ENCODE data around the gene FBXW8.

FBXW8 gene

DNA sequence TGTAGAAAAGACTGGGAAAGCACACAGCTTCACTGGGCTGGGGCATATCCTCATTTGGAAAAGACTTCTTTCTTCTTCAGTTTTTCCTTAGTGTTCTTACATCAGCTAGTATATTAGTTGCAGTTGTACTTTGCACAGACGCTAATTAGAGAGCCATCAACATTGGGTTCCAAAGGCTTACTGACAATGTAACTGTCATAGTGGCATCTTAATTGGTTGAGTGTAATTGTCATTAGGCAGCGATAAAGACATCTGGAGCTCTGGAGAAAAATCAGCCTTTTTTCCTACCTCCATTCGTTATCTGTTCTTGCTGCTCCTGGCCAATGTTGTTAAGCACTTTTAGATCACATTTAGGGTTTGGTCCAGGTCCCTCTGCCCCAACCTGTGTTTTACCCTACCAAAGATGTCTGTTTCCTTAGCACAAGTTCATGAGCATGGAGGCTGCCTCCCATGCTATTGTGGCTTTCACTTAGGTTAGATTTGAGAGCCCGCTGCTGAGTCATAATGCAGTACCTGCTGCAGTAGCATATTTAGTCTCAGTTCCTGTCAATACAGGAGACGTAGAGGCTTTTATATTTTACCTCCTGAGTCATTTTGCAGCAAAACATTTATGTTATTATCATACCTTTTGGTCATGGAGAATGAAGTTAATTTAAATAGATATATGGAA is 49.2 kb downstream of the FBXW8 start:
- Histone ChIP-seq H3K4me1 (ENCODE audit: control insufficient read depth, insufficient read depth, low read length) (0 out of 2 replicates have a peak, but pooled peaks cover 3% of the 10 kb centered on the region), H3K4me3 (ENCODE audit: low read depth, low read length) (no peak overlapping the region), H3K36me3 (ENCODE audit: control insufficient read depth, insufficient read depth, low read length) (peaks cover 5% of the 10 kb centered on the region; the same call in 1 of the 2 replicates), H3K27ac (ENCODE audit: low read depth, low read length) (no peak overlapping the region), H3K27me3 (ENCODE audit: control insufficient read depth, insufficient read depth, low read length) (no peaks in the 10 kb centered on the region), H3K9me3 (ENCODE audit: control insufficient read depth, insufficient read depth, low read length) (no peaks in the 10 kb centered on the region), H3K9ac (ENCODE audit: low read depth, low read length) (no peak overlapping the region)

DNA sequence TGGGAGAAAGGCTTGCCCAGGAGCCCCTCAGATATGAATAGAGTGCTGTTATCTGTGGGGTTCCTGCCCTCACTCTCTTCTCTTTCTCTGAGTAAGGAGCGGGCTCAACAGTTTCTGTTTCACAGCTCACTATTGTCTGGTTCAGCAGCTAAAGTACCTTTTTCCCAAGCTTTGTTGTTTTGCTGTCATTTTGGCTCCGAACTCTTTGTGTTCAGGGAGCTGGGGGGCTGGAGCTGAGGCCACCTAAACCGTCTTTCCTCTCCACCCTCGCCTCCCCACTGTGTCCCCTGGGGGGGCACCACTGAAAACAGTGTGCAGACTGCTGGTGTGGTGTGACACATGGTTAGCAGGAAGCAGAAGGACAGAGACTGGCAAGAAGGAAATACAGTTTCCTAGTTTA is 51.4 kb downstream of the FBXW8 start:
- H3K27ac ChIP-seq (ENCODE audit: low read depth, low read length), result no peak overlapping the region
- 0 out of 2 replicates have a peak, but pooled peaks cover 3% of the 10 kb centered on the region for H3K4me1 ChIP-seq (ENCODE audit: control insufficient read depth, insufficient read depth, low read length)
- H3K36me3 ChIP-seq (ENCODE audit: control insufficient read depth, insufficient read depth, low read length), result peaks cover 20% of the 10 kb centered on the region
- H3K9ac ChIP-seq (ENCODE audit: low read depth, low read length), result no peak overlapping the region
- no peaks in the 10 kb centered on the region for H3K9me3 ChIP-seq (ENCODE audit: control insufficient read depth, insufficient read depth, low read length)
- no peaks in the 10 kb centered on the region for H3K27me3 ChIP-seq (ENCODE audit: control insufficient read depth, insufficient read depth, low read length)
- H3K4me3 ChIP-seq (ENCODE audit: low read depth, low read length), result no peak overlapping the region

DNA sequence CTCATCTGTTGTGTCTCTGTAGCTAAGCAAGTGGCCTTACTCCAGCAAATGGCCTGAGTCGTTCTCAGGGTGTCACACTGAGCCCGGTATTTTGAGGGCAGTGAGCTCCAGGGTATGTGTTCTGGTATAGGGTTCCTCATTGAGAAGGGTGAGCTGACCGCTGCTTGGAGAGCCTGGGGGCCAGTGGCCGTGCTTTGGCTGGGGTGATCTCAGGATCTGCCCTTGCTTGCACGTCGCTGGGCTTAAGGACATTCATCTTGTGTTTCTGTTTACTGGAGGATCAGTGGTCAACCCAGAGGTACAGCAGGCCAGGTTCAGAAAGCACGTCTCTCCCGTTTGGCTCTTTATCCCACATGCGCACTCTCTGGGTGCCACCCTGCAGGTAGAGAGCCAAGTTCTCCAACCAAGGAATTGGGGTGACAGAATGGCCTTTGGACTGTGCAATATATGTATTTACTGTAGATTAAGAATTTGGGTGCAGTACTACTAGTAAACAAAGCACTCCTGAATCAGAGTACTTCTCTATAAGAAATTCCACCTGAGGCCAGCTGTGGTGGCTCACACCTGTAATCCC is 52.1 kb downstream of the FBXW8 start:
- Histone ChIP-seq H3K27me3 (ENCODE audit: control insufficient read depth, insufficient read depth, low read length) (no peaks in the 10 kb centered on the region), H3K4me1 (ENCODE audit: control insufficient read depth, insufficient read depth, low read length) (0 out of 2 replicates have a peak, but pooled peaks cover 3% of the 10 kb centered on the region), H3K36me3 (ENCODE audit: control insufficient read depth, insufficient read depth, low read length) (peaks cover 20% of the 10 kb centered on the region), H3K4me3 (ENCODE audit: low read depth, low read length) (no peak overlapping the region), H3K9me3 (ENCODE audit: control insufficient read depth, insufficient read depth, low read length) (no peaks in the 10 kb centered on the region), H3K27ac (ENCODE audit: low read depth, low read length) (no peak overlapping the region), H3K9ac (ENCODE audit: low read depth, low read length) (no peak overlapping the region)

DNA sequence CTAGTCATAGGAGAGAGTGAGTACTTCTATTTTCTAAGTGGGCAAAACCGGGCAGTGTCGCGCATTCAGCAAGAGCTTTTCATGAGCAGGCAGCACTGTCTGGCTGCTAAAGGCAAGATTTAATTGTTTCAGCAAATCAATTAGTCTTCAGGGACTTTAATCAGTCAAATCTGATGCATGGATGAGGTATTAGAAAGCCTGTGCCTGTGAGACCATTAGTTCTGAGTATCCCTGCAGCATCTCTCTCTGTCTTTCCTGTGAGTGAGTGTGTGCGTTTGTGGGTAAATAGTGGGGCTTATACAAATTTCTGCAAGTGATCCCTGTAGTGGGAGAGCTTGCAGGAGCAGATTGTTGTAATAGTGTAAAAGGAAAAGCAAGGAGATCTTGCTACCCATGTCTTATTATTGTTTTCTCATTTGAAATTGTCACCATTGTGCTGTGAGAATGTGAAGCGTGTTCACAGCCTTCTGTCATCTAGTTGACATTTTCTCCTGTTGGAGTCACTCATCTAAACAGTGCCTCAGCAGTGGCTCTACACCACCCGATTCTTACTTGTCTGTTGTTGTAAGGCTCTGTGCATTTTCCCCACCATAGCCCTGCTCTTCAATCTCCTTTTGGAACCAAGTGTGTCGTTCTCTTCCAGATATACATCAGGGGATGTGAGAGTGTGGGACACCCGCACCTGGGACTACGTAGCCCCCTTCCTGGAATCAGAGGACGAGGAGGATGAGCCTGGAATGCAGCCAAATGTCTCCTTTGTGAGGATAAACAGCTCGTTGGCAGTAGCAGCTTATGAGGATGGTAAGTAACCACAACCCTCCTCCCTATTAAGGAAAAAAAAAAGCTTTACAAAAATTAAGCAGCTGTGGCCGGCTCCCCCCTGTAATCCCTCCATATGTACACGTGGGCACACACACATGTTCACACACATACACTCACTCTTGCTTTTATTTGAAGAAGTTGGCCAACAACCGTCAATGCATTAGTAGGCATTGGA is 53.6 kb downstream of the FBXW8 start:
- H3K27ac ChIP-seq (ENCODE audit: low read depth, low read length), result no peak overlapping the region
- H3K4me1 ChIP-seq (ENCODE audit: control insufficient read depth, insufficient read depth, low read length), result 0 out of 2 replicates have a peak, but pooled peaks cover 3% of the 10 kb centered on the region

DNA sequence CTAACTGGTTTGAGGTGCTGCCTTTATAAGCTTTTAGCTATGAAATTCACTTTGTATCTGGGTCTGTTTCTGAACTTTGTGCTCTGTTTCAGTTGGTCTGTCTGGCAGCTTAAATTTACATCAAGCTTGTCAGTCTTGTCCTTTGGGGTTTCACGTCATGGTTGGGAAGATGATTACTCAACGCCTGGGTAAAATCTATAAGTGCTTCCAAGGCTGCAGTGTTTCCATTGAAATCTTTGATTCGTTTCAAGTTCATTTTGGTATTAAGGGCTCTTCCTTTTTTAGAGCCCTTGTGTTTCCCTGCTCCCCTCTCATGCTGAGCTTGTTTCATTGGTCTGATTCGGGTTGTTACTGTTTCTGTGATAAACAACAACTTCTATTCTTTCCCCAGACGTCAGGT is 58.2 kb downstream of the FBXW8 start:
- 0 out of 2 replicates have a peak, but pooled peaks cover 6% of the 10 kb centered on the region for H3K4me1 ChIP-seq (ENCODE audit: control insufficient read depth, insufficient read depth, low read length)
- no peaks in the 10 kb centered on the region for H3K27me3 ChIP-seq (ENCODE audit: control insufficient read depth, insufficient read depth, low read length)
- no peak overlapping the region for H3K4me3 ChIP-seq (ENCODE audit: low read depth, low read length)
- H3K27ac ChIP-seq (ENCODE audit: low read depth, low read length), result no peak overlapping the region
- no peaks in the 10 kb centered on the region for H3K9me3 ChIP-seq (ENCODE audit: control insufficient read depth, insufficient read depth, low read length)
- H3K36me3 ChIP-seq (ENCODE audit: control insufficient read depth, insufficient read depth, low read length), result peaks cover 31% of the 10 kb centered on the region
- no peak overlapping the region for H3K9ac ChIP-seq (ENCODE audit: low read depth, low read length)

More for the DNA sequence above, 53.6 kb downstream of the FBXW8 start:
- H3K36me3 ChIP-seq (ENCODE audit: control insufficient read depth, insufficient read depth, low read length), result peaks cover 20% of the 10 kb centered on the region
- H3K4me3 ChIP-seq (ENCODE audit: low read depth, low read length), result no peak overlapping the region
- H3K27me3 ChIP-seq (ENCODE audit: control insufficient read depth, insufficient read depth, low read length), result no peaks in the 10 kb centered on the region
- no peaks in the 10 kb centered on the region for H3K9me3 ChIP-seq (ENCODE audit: control insufficient read depth, insufficient read depth, low read length)
- no peak overlapping the region for H3K9ac ChIP-seq (ENCODE audit: low read depth, low read length)

DNA sequence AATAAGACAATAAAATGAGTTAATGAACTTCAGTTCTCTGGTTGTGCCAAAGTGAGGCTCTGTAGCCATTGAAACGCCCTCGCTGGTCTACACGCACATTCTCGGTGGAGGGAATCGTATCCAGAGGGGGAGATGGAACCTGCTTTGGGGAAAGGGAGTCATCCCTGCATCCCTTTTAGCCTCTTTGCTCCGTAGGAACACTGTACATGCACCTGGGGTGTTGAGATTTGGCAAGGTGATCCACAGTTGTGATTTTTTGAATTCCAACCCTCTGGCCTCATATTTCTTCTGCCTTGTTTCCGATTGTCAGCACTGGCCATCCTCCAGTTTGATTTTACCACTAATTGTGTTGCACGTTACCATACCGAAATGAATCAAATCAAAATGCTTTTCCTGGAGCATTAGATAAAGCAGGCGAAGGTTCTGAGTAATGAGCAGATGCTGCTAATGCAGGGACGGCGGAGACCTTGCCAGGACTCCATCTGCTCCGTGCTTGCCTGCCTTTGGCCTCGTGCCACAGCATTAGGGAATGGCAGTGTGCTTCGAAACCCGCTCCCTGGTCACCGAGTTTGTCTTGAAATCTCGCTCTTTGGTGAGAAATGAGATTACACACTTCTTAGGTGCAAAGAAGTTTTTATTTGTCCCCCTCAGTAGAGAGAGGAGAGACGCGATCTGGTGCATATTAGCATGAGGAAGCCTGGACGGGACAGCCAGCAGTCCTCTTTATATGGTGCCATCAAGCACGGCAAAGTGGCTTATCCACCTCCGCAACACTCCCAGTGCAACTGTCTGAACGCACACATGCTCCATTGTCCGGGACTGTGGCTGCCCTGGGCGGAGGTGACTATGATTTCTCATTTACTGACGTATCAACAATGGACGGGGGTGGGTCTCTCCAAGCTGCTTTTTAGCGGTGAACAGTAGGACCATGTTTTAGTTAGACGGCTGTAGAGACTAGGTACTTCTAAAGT is 59.1 kb downstream of the FBXW8 start:
- Histone ChIP-seq H3K9ac (ENCODE audit: low read depth, low read length) (no peak overlapping the region), H3K4me1 (ENCODE audit: control insufficient read depth, insufficient read depth, low read length) (0 out of 2 replicates have a peak, but pooled peaks cover 6% of the 10 kb centered on the region), H3K27ac (ENCODE audit: low read depth, low read length) (no peak overlapping the region), H3K9me3 (ENCODE audit: control insufficient read depth, insufficient read depth, low read length) (no peaks in the 10 kb centered on the region), H3K27me3 (ENCODE audit: control insufficient read depth, insufficient read depth, low read length) (no peaks in the 10 kb centered on the region), H3K4me3 (ENCODE audit: low read depth, low read length) (no peak overlapping the region), H3K36me3 (ENCODE audit: control insufficient read depth, insufficient read depth, low read length) (peaks cover 27% of the 10 kb centered on the region)

DNA sequence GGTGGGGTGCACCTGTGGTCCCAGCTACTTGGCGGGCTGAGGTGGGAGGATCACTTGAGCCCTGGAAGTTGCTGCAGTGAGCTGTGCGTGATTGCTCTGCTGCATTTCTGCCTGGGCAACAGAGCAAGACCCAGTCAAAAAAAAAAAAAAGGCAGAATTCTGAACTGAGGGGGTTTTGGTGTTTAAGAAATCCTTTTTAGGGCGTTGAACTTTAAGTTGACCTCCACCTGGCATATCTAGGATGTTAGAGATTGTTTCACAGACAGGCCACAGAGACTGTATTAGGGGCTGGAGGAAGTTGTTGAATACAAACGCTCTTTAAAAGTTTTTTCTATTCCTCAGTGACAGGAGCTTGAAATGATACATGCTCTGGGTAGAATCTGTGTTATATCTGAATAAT is 60.5 kb downstream of the FBXW8 start:
- Histone ChIP-seq H3K27me3 (ENCODE audit: control insufficient read depth, insufficient read depth, low read length) (no peaks in the 10 kb centered on the region), H3K9ac (ENCODE audit: low read depth, low read length) (no peak overlapping the region), H3K27ac (ENCODE audit: low read depth, low read length) (no peak overlapping the region), H3K36me3 (ENCODE audit: control insufficient read depth, insufficient read depth, low read length) (peaks cover 18% of the 10 kb centered on the region), H3K4me1 (ENCODE audit: control insufficient read depth, insufficient read depth, low read length) (0 out of 2 replicates have a peak, but pooled peaks cover 6% of the 10 kb centered on the region), H3K4me3 (ENCODE audit: low read depth, low read length) (no peak overlapping the region), H3K9me3 (ENCODE audit: control insufficient read depth, insufficient read depth, low read length) (no peaks in the 10 kb centered on the region)

DNA sequence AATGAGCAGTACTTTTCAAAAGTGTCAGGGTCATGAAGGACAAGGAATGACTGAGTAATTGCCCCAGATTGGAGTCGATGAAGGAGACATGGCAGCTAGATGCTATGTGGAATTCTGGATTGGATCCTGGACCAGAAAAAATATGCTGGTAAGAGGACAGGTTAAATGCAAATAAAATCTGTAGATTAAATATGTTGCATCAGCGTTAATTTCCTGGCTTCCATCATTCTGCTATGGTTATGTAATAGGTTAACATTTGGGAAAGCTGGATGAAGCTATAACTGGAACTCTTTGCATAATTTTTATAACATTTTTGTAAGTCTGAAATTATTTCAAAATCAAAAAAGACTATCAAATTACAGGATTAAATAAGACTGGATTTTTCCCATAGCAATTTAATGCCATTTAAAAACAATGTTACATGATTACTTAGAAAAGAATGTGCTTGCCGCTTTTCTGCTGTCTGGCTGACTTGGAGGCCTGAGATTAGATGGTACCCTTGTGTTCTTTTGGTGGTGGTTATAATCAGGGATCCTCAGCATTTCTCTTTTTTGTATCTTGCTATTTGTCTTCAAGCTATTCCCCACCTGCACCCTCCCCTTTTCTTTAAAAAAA is 65.1 kb downstream of the FBXW8 start:
- H3K9ac ChIP-seq (ENCODE audit: low read depth, low read length), result no peak overlapping the region
- H3K4me1 ChIP-seq (ENCODE audit: control insufficient read depth, insufficient read depth, low read length), result peaks cover 22% of the 10 kb centered on the region
- H3K27me3 ChIP-seq (ENCODE audit: control insufficient read depth, insufficient read depth, low read length), result no peaks in the 10 kb centered on the region
- no peaks in the 10 kb centered on the region for H3K9me3 ChIP-seq (ENCODE audit: control insufficient read depth, insufficient read depth, low read length)
- no peak overlapping the region for H3K27ac ChIP-seq (ENCODE audit: low read depth, low read length)
- H3K36me3 ChIP-seq (ENCODE audit: control insufficient read depth, insufficient read depth, low read length), result peaks cover 12% of the 10 kb centered on the region
- no peak overlapping the region for H3K4me3 ChIP-seq (ENCODE audit: low read depth, low read length)

DNA sequence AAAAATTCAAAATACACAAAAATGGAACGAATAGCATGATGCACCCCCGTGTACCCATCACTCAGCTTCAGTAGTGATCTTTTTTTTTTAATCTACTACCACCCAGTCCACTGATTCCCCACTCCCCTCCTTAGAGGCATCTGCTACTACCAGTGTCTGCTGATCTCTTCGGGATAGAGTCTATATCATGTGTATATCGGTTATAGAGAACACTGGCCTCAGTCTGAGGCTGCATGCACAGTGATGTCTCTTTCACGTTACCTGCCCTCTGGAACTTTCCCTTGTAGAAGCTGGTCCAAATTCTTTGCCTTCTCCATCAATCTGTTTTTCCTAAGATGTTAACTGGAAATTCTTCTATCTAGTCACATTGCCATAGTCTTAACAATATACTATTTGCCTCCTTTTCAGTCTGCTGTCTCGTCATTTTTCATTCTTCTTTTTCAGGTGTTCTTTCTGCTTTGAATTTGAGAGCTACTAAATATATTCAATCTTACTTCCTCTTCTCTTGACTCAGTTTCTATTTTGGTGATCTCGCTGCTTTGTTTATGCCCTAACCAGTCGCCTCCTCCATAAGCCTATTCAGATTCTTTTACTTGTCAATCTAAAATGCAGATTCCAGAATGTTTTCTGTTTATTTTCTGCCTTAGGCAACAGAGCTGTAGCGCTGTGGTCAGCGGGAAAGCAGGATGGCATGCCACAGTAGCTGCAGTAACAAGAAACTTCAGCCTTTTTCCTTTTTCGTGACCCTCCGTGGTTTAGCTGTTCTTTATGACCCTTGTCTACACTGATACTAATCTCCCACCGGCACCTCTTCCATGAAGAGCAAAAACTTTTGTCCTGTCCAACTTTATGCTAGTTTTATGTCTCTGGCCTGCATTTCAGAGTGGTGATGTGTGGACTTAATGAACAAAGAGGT is 67.0 kb downstream of the FBXW8 start:
- H3K4me3 ChIP-seq (ENCODE audit: low read depth, low read length), result no peak overlapping the region
- H3K9me3 ChIP-seq (ENCODE audit: control insufficient read depth, insufficient read depth, low read length), result no peaks in the 10 kb centered on the region
- peaks cover 9% of the 10 kb centered on the region for H3K36me3 ChIP-seq (ENCODE audit: control insufficient read depth, insufficient read depth, low read length)
- H3K27ac ChIP-seq (ENCODE audit: low read depth, low read length), result no peak overlapping the region
- peaks cover 19% of the 10 kb centered on the region for H3K4me1 ChIP-seq (ENCODE audit: control insufficient read depth, insufficient read depth, low read length)
- no peaks in the 10 kb centered on the region for H3K27me3 ChIP-seq (ENCODE audit: control insufficient read depth, insufficient read depth, low read length)
- H3K9ac ChIP-seq (ENCODE audit: low read depth, low read length), result no peak overlapping the region

Measured in HUES48 (cell line).